ENCODE results near the gene NTRK2.

GRCh38 chr9:84903963-84904362, 234.4 kb downstream of the NTRK2 start:
- TF ChIP-seq CTCF (IDR thresholded peaks at IDR 0.05; ENCODE audit: borderline replicate concordance, extremely low read depth, low read length, poor library complexity, severe bottlenecking): no peak
- no peak for TF ChIP-seq EZH2 (IDR thresholded peaks at IDR 0.05; ENCODE audit: borderline replicate concordance, low read depth, low read length, severe bottlenecking)
